GM18498 (cell line): ENCODE measurements around the gene C4A.
"Not testable (repeated sequence)": the region's sequence is repeated elsewhere in the genome, so short reads cannot be mapped to it uniquely, and the experiment has no call there.

ENCODE experiments used
- ATAC-seq: cut with Tn5 transposase; IDR thresholded peaks from one replicate; pipeline ENCODE4 v1.9.1; 2021; ENCODE audit warnings: mild to moderate bottlenecking, moderate library complexity; ENCODE audit not compliant: unreplicated experiment

Gene C4A

DNA sequence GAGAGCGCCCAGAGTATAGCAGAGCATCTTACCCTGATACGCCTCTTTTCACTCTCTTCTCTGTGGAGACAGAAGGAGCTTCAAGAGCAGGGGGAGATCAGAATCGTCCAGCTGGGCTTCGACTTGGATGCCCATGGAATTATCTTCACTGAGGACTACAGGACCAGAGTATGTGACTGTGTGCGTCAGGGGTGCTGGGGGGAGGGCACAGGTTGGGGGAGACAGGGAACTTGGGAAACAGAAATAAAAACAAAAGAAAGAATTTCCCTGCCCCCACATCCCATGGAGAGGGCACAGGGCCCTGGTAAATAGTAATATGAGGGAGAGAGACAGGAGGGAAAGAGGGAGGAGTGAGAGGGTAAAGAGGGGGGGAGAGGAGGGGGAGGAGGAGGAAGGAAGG lies 3.0 kb upstream of the C4A start:
- ATAC-seq = no peak

DNA sequence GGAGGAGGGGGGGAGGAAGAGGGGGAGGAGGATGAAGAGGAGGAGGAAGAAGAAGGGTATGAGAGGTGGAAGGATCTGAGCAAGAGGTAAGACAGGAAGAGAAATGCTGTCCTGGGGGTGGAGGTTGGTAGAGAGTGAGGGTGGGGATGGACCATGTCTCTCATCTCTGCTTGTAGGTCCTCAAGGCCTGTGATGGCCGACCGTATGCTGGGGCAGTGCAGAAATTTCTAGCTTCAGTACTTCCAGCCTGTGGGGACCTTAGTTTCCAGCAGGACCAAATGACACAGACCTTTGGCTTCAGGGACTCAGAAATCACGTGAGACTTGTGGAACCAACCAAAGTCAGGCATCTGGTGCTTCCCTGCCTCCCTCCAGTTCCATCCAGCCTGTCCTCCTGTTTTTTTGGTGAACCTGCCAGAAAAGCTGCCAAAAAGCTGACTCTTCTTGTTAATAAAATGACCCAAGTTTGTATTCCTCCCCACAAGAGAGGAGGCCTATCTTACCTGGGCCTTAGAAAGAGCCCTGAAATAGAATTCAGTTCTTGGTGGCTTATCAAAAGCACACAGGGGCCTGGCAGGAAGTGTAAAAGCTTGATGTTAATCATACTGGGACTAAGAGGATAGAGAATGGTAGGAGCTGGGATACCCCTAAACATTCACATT lies 2.5 kb upstream of the C4A start:
- ATAC-seq = no peak

DNA sequence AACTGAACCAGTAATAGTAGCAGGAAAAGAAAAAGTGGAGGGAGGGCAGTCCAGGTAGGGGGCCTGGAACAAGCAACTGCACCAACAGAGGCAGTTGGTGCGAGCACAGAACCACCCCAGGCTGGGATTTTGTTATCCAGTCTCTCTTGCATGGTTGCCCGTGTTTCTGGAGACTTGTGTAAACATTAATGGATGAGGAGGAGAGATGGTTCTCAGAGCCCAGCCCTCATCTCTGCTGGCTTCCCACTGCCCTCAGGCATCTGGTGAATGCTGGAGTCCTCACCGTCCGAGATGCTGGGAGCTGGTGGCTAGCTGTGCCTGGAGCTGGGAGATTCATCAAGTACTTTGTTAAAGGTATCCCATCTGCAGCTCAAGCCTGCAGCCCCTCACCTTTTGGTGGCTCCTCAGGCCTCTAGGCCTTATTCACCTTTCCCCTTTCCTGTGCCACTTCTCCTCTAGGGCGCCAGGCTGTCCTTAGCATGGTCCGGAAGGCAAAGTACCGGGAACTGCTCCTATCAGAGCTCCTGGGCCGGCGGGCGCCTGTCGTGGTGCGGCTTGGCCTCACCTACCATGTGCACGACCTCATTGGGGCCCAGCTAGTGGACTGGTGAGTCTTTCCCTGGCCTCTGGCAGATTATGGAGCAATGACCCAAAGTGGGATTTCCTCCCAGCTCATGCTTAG lies 1.5 kb upstream of the C4A start:
- not testable (repeated sequence) for ATAC-seq

DNA sequence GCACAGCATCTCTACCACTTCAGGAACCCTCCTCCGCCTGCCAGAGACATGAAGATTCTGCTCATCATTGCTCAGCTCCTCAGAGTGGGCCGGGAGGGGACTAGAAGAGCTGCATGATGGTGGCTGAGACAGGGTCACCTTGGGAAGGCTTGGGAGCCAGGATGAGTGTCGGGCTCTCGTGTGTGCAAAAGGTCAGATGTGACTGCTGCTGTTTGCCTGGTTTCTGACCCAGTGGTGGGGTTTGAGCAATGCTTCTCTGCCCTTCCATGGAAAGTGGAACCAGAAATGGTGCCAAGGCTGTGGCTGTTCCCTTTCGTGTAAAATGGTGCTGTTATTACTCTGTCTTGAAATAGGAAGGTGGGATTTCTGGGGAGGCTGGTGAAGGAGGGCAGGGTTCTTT lies 859 bp upstream of the C4A start:
- ATAC-seq = not testable (repeated sequence)

DNA sequence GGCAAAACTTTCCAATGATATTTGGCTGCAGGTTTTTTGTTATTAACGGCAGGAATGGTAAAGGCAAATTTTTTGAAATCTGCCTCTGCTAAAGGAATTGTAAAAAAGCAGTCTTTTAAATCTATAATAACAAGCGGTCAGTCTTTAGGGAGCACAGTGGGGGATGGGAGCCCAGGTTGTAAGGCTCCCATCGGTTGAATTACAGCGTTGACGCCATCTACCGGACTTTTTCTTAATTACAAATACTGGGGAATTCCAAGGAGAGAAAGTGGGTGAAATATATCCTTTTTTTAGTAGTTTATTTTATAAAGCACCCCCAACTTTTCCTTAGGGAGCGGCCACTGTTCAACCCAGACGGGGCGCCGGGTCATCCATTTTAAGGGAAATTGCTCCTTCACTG lies 7.5 kb downstream of the C4A start:
- not testable (repeated sequence) for ATAC-seq

DNA sequence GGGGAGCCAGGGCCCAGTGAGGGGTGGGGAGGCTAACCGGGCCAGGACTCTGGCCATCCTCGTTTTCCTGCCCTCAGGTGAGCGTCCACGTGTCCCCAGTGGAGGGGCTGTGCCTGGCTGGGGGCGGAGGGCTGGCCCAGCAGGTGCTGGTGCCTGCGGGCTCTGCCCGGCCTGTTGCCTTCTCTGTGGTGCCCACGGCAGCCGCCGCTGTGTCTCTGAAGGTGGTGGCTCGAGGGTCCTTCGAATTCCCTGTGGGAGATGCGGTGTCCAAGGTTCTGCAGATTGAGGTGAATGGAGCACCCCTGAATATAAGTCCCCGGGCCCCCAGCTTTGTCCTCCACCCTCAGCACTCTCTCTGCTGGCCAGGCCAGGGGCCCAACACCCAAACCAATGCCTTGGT lies 12.6 kb downstream of the C4A start:
- not testable (repeated sequence) for ATAC-seq

DNA sequence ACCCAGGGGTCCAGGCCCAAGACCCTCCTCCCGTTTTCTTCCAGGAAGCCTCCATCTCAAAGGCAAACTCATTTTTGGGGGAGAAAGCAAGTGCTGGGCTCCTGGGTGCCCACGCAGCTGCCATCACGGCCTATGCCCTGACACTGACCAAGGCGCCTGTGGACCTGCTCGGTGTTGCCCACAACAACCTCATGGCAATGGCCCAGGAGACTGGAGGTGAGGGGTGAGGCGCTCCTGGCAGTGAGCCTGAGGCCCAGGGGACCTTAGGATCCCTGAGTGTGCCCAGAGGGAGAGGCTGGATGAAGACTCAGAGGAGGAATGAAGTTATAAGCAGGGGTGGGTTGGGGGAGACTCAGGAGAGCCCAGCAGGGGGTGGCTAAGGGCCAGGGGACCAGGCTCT lies 14.5 kb downstream of the C4A start:
- not testable (repeated sequence) for ATAC-seq

DNA sequence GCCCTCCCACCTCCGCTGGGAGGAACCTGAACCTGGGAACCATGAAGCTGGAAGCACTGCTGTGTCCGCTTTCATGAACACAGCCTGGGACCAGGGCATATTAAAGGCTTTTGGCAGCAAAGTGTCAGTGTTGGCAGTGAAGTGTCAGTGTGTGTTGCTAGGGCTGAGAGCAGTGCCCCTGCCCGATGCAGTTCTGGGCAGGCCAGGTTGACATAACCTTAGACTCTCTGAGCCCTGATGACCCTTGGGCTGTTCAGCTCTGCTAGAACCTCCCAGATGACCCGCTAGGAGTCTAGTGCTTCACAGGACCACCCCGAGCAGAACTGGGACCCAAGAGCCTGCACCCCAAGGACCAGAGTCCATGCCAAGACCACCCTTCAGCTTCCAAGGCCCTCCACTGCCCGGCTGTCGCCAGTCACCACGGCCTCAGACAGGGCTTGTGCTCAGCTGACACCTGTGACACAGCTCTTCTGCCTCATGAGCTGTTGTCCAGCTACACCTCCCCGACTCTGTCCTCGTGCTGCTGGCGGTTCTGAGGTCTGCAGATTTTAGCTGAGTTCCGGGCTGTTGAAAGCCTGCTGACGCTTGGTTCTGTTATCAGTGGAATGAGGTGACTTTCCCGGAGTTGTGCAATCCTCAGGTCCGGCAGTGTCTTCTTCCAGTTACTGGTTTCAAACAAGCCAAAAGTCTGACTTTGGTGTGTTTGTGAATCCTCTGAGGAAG lies 20.9 kb downstream of the C4A start:
- ATAC-seq = not testable (repeated sequence)

DNA sequence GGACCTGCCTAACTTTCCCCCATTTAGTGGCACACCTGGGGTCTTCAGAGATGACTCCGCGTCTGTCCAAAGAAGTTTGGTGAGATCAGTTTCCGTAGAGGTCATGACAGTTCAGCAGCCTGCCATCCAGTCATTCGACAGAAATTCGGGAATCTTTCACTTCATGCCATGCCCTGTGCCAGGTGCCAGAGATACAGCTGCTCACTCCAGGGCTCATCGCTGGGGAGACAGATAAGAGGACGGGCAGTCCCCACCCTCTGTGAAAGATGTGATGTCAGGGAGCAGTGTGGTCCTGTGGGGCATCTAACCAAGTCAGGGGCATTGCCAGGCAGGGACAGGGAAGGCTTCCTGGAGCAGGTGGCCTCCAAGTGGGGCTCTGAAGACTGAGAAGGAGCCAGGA lies 21.4 kb downstream of the C4A start:
- not testable (repeated sequence) for ATAC-seq

DNA sequence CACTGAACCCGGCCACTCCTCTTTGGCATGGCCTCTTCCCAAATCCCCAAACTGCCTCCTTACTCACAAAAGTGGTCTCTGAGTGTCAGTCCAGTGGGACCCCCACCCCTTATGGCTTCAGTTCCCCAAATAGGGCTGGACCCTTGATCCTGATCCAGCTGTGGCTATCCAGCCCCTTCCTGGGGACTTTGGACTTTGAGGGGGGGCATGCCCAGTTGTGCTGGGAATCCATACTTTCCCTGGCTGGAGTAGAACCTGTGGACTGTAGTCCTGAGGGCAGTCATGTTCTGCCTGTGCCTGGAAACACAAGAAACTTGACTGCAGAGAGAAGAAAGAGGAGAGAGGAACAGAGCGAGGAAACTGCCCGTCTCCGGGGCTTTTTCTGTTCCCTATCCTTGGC lies 22.5 kb downstream of the C4A start:
- not testable (repeated sequence) for ATAC-seq

DNA sequence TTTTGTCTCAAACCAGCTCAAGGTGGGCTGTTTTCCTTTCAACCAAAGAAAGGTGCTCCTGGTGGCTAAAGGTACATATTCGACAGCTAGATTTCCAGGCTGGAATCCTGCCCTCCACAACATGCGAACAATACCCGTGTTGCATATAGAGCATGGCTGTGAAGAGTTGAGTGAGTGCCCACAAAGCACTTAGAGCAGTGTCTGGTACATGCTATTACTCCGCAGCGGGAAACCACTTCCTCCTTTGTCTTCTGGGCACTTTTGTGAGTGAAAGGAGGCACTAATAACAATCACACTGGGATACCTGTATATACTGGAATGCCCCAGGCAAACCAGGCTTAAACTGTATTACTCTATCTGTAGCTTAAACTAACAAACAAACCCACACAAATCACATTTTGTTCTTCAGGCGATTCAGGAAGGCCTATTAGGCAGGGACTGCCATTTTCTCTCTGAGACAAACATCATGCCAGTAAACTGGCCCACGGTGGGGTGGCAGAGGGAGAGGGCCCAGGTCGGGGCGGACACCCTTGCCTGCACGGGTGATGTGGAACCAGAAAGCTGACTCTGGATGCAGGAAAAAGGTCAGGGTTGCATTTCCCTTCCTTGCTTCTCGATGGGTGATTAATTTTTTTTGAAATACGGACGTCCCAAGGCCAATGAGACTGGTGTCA lies 23.1 kb downstream of the C4A start:
- ATAC-seq = not testable (repeated sequence)

DNA sequence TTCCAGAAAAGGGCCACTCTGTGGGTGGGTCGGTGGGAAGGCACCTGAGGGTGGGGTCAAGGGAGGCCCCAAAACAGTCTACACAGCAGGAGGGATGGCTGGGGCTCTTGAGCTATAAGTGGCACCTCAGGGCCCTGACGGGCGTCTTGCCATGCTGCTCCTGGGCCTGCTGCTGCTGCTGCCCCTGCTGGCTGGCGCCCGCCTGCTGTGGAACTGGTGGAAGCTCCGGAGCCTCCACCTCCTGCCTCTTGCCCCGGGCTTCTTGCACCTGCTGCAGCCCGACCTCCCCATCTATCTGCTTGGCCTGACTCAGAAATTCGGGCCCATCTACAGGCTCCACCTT lies 23.7 kb downstream of the C4A start:
- not testable (repeated sequence) for ATAC-seq

DNA sequence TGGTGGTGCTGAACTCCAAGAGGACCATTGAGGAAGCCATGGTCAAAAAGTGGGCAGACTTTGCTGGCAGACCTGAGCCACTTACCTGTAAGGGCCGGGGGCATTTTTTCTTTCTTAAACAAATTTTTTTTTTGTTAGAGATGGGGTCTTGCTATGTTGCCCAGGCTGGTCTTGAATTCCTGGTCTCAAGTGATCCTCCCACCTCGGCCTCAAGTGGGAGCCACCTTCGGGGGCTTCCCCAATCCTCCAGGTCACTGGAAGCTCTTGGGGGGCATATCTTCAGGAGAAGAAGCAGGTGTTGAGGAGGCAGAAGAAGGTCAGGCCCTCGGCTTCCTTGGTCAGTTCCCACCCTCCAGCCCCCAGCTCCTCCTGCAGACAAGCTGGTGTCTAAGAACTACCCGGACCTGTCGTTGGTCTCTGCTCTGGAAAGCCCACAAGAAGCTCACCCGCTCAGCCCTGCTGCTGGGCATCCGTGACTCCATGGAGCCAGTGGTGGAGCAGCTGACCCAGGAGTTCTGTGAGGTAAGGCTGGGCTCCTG lies 24.2 kb downstream of the C4A start:
- not testable (repeated sequence) for ATAC-seq

DNA sequence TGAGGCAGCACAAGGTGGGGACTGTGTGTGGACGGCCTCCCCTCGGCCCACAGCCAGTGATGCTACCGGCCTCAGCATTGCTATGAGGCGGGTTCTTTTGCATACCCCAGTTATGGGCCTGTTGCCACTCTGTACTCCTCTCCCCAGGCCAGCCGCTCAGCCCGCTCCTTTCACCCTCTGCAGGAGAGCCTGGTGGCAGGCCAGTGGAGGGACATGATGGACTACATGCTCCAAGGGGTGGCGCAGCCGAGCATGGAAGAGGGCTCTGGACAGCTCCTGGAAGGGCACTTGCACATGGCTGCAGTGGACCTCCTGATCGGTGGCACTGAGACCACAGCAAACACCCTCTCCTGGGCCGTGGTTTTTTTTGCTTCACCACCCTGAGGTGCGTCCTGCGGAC lies 25.2 kb downstream of the C4A start:
- ATAC-seq = not testable (repeated sequence)

DNA sequence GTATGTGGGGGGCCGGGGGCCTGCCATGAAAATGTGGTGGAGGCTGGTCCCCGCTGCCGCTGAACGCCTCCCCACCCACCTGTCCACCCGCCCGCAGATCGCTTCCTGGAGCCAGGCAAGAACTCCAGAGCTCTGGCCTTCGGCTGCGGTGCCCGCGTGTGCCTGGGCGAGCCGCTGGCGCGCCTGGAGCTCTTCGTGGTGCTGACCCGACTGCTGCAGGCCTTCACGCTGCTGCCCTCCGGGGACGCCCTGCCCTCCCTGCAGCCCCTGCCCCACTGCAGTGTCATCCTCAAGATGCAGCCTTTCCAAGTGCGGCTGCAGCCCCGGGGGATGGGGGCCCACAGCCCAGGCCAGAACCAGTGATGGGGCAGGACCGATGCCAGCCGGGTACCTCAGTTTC lies 26.2 kb downstream of the C4A start:
- not testable (repeated sequence) for ATAC-seq

DNA sequence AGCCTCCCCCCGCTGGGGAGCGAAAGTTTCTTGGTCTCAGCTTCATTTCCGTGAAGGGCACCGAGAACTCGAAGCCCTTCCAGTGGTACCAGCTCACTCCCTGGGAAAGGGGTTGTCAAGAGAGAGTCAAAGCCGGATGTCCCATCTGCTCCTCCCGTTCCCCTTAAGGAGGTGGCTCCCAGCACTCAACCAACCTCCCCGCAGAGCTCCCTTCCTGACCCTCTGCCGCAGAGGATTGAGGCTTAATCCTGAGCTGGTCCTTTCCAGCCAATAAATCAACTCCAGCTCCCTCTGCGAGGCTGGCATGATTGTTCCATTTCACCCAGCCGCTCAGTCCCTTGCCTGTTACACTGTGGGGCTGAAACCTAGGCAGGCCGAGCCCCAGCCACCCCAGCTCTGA lies 26.8 kb downstream of the C4A start:
- not testable (repeated sequence) for ATAC-seq

DNA sequence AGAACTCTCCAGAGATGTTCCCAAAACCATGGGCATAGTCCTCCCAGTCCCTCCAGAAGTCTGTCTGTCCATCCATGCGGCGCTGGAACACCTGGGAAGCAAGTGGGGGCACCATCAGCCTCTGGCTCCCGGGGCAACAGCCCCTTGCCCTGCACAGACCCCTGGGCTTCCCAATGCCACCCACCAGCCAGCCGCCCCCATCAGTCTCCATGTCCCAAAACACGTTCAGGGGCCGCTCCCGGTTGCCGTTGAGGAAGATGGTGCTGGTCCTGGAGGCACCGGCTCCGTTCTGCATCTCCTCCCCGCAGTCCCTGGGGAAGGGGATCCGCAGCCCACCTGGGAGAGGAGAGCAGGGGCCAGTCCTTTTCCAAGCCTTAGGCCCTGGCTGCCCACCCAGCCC lies 27.7 kb downstream of the C4A start:
- ATAC-seq = not testable (repeated sequence)

DNA sequence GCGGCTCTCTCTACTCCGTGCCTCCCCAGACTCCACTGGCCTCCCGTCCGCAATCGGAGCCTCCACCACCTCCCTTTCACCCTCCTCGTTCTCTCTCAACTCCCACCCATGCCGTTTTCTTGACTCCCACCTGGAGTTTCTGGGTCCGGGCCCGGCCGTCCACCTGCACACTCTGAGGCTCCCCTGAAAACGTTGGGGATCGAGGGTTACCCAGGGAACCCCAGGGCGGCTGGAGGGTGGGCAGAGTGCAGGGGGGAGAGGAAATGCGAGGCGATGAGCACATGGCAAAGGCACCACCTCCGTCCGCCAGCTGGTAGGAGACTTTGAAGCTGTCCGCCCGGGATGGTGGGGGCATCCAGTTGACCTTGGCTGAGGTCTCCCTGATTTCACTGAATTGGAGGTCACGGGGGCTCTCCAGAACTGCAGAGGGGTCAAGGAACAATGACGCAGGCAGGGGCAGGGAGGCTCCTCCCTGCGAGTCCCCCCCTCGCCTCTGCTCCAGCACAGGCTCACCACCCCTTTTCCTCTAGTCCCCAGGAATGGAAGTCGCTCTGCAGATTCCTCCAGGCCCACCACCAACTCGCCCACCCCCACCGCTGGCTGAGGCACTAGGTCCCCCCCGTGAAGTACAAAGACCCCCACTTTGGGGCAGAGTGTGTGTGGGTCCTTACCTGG lies 29.1 kb downstream of the C4A start:
- not testable (repeated sequence) for ATAC-seq

DNA sequence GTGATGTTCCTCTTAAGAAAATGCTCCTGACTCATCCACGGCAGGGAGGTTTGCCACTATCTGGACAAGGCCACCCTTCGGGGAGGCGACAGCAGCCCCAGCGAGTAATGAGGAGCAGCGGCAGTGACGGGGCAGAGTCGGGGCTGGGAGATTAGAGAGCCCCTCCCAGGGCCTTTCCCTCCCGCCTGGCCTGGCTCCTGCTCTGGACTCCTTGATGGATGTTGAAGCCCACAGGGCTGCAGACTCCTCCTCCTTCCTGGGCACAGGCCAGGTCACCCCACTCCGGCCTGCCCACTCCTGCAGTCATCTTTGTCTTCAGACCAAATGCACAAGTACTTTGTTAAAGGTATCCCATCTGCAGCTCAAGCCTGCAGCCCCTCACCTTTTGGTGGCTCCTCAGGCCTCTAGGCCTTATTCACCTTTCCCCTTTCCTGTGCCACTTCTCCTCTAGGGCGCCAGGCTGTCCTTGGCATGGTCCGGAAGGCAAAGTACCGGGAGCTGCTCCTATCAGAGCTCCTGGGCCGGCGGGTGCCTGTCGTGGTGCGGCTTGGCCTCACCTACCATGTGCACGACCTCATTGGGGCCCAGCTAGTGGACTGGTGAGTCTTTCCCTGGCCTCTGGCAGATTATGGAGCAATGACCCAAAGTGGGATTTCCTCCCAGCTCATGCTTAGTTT lies 31.2 kb downstream of the C4A start:
- ATAC-seq = not testable (repeated sequence)

DNA sequence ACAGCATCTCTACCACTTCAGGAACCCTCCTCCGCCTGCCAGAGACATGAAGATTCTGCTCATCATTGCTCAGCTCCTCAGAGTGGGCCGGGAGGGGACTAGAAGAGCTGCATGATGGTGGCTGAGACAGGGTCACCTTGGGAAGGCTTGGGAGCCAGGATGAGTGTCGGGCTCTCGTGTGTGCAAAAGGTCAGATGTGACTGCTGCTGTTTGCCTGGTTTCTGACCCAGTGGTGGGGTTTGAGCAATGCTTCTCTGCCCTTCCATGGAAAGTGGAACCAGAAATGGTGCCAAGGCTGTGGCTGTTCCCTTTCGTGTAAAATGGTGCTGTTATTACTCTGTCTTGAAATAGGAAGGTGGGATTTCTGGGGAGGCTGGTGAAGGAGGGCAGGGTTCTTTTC lies 31.9 kb downstream of the C4A start:
- not testable (repeated sequence) for ATAC-seq
